ENCODE results near the gene CLECL1. TPM values are rescaled to one million over a fixed set of nuclear protein-coding genes. Genes with fewer than 3 reads are reported as not detected.

Gene CLECL1
- total and polyA plus RNA-seq, 9 of the 15 experiments (the other 6 are each of a cell fraction or from before 2014, with no cell fraction given): 0.13 to 0.25 TPM; not detected in 7

DNA sequence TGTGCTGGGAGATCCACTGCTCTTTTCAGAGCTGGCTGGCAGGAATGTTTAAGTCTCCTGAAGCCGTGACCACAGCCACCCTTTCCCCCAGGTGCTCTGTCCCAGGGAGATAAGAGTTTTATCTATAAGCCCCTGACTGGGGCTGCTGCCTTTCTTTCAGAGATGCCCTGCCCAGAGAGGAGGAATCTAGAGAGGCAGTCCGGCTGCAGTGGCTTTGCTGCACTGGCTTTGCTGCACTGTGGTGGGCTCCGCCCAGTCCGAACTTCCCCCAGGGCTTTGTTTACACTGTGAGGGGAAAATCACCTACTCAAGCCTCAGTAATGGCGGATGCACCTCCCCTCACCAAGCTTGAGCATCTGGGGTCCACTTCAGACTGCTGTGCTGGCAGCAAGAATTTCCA lies 47.5 kb downstream of the CLECL1 start (continued):
- peak; percentile 76 for TF ChIP-seq SOX6 (IDR thresholded peaks at IDR 0.05)
- TF ChIP-seq CC2D1A (IDR thresholded peaks at IDR 0.05): peak; percentile 60; the same call in 1 of the 2 replicates
- TF ChIP-seq SMARCE1 (IDR thresholded peaks at IDR 0.05): peak; percentile 75
- peak; percentile 88 for TF ChIP-seq NCOR1 (IDR thresholded peaks at IDR 0.05)
- peak; percentile 76 to 92; a peak in 3 of 4 replicates for TF ChIP-seq FOXA3 (CRISPR knock-in tag; conservative IDR thresholded peaks at IDR 0.05 in 1 of 2, IDR thresholded peaks at IDR 0.05 in 1 of 2)
- TF ChIP-seq DPF2 (IDR thresholded peaks at IDR 0.05): peak; percentile 72
- peak; percentile 56; the same call in 1 of the 2 replicates for TF ChIP-seq STAT5A (IDR thresholded peaks at IDR 0.05; ENCODE audit: borderline replicate concordance, low read length)
- peak; percentile 69 for TF ChIP-seq ZEB2 (IDR thresholded peaks at IDR 0.05)
- TF ChIP-seq FOXK2 (conservative IDR thresholded peaks at IDR 0.05 in 1 of 2, IDR thresholded peaks at IDR 0.05 in 1 of 2; ENCODE audit: low read depth in 2 of 2): peak; percentile 67 to 73; a peak in 3 of 4 replicates
- TF ChIP-seq ARID1B (IDR thresholded peaks at IDR 0.05): peak; percentile 93
- 0 out of 2 replicates have a peak, but pooled peaks have one; percentile 24 for TF ChIP-seq MTA3 (IDR thresholded peaks at IDR 0.05; ENCODE audit: borderline replicate concordance)
- peak; percentile 90 for TF ChIP-seq CBFA2T2 (conservative IDR thresholded peaks at IDR 0.05)
- TF ChIP-seq, protein P1, sequence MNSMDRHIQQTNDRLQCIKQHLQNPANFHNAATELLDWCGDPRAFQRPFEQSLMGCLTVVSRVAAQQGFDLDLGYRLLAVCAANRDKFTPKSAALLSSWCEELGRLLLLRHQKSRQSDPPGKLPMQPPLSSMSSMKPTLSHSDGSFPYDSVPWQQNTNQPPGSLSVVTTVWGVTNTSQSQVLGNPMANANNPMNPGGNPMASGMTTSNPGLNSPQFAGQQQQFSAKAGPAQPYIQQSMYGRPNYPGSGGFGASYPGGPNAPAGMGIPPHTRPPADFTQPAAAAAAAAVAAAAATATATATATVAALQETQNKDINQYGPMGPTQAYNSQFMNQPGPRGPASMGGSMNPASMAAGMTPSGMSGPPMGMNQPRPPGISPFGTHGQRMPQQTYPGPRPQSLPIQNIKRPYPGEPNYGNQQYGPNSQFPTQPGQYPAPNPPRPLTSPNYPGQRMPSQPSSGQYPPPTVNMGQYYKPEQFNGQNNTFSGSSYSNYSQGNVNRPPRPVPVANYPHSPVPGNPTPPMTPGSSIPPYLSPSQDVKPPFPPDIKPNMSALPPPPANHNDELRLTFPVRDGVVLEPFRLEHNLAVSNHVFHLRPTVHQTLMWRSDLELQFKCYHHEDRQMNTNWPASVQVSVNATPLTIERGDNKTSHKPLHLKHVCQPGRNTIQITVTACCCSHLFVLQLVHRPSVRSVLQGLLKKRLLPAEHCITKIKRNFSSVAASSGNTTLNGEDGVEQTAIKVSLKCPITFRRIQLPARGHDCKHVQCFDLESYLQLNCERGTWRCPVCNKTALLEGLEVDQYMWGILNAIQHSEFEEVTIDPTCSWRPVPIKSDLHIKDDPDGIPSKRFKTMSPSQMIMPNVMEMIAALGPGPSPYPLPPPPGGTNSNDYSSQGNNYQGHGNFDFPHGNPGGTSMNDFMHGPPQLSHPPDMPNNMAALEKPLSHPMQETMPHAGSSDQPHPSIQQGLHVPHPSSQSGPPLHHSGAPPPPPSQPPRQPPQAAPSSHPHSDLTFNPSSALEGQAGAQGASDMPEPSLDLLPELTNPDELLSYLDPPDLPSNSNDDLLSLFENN (IDR thresholded peaks at IDR 0.05; ENCODE audit: low read depth in 2 of 2, low read length in 2 of 2): peak in 1 of 2 experiments; percentile 62; a peak in 2 of 4 replicates
- TF ChIP-seq GATAD2B (IDR thresholded peaks at IDR 0.05; ENCODE audit: borderline replicate concordance): 0 out of 2 replicates have a peak, but pooled peaks have one; percentile 36
